ENCODE measurements around the gene SCO2. TPM values are rescaled to one million over a fixed set of nuclear protein-coding genes. Genes with fewer than 3 reads are reported as not detected.

The SCO2 gene
- total RNA-seq, 1 experiment from 2014 or later = 2.4 TPM

DNA sequence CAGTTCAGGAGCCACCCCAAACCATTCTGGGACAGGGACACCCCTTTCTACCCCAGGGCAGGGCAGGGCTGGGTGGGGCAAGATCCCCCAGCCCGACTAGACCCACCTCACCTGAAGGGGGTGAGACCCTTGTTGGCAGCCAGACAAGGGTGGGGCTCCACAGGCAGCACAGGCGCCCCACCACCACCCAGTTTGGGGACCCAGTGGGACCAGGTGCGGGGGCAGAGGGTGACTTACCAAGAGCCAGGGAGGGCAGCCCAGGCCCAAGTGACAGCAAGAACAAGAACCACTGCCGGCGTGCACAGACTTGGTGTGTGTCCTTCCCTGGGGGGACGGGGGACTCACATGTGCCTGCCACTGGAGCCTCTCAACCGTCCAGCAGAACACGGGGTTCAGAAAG, 41.8 kb downstream of the SCO2 start:
- intact Hi-C loops (cut with micrococcal nuclease) = no loop called here
- ChIA-PET POLR2A (interaction anchor here (0.6 to 0.7 kb wide), 2 partner anchors 18 to 122 kb away, joined by 3 read pairs; no protein-coding TSS in a partner anchor), CTCF (interaction anchor here (0.9 to 1.3 kb wide), 3 partner anchors 12 to 239 kb away, joined by 3 to 7 read pairs (median 5); no protein-coding TSS in a partner anchor)
- no peak for DNase-seq (ENCODE audit: unreplicated experiment)
- BruUV-seq (replicated peaks) = no TSS peak
- Mint-ChIP-seq H3K9me3 (ENCODE audit: unreplicated experiment) (no peaks in the 10 kb centered on the region), H3K27ac (ENCODE audit: low read depth, unreplicated experiment) (no peak overlapping the region), H3K27me3 (ENCODE audit: insufficient read depth, unreplicated experiment) (no peaks in the 10 kb centered on the region), H3K4me1 (ENCODE audit: insufficient read depth, unreplicated experiment) (peaks cover 15% of the 10 kb centered on the region), H3K4me3 (ENCODE audit: unreplicated experiment) (no peak overlapping the region), H3K36me3 (ENCODE audit: insufficient read depth, unreplicated experiment) (no peaks in the 10 kb centered on the region)
- TF ChIP-seq CTCF (IDR thresholded peaks at IDR 0.05; ENCODE audit: unreplicated experiment) = no peak

GRCh38 chr22:50483106-50483505, 42.3 kb downstream of the SCO2 start:
- Mint-ChIP-seq H3K36me3 (ENCODE audit: insufficient read depth, unreplicated experiment) (no peaks in the 10 kb centered on the region), H3K27ac (ENCODE audit: low read depth, unreplicated experiment) (no peak overlapping the region), H3K9me3 (ENCODE audit: unreplicated experiment) (no peaks in the 10 kb centered on the region), H3K4me1 (ENCODE audit: insufficient read depth, unreplicated experiment) (peaks cover 15% of the 10 kb centered on the region), H3K27me3 (ENCODE audit: insufficient read depth, unreplicated experiment) (no peaks in the 10 kb centered on the region), H3K4me3 (ENCODE audit: unreplicated experiment) (peak overlapping the region; percentile 19)
- POLR2A ChIA-PET = interaction anchor here (0.6 kb wide), 1 partner anchor 121 kb away, joined by 3 read pairs; no protein-coding TSS in a partner anchor
- no TSS peak for BruUV-seq (replicated peaks)
- no peak for TF ChIP-seq CTCF (IDR thresholded peaks at IDR 0.05; ENCODE audit: unreplicated experiment)
- intact Hi-C loops (cut with micrococcal nuclease) = no loop called here
- no peak for DNase-seq (ENCODE audit: unreplicated experiment)
- CTCF ChIA-PET = no interaction called here

GRCh38 chr22:50482107-50483074, 43.0 kb downstream of the SCO2 start:
- Mint-ChIP-seq H3K9me3 (ENCODE audit: unreplicated experiment) (no peaks in the 10 kb centered on the region), H3K27me3 (ENCODE audit: insufficient read depth, unreplicated experiment) (no peaks in the 10 kb centered on the region), H3K4me1 (ENCODE audit: insufficient read depth, unreplicated experiment) (peaks cover 16% of the 10 kb centered on the region), H3K27ac (ENCODE audit: low read depth, unreplicated experiment) (no peak overlapping the region), H3K4me3 (ENCODE audit: unreplicated experiment) (peak overlapping the region; percentile 67), H3K36me3 (ENCODE audit: insufficient read depth, unreplicated experiment) (no peaks in the 10 kb centered on the region)
- TF ChIP-seq CTCF (IDR thresholded peaks at IDR 0.05; ENCODE audit: unreplicated experiment) = no peak
- POLR2A ChIA-PET = interaction anchor here (0.6 kb wide), 1 partner anchor 120 kb away, joined by 3 read pairs; no protein-coding TSS in a partner anchor
- no TSS peak for BruUV-seq (replicated peaks)
- DNase-seq (ENCODE audit: unreplicated experiment) = no peak
- intact Hi-C loops (cut with micrococcal nuclease) = no loop called here
- CTCF ChIA-PET = no interaction called here

- no peaks in the 10 kb centered on the region for H3K27me3 Mint-ChIP-seq (ENCODE audit: insufficient read depth, unreplicated experiment)
- DNase-seq (ENCODE audit: unreplicated experiment) = no peak
- H3K27ac Mint-ChIP-seq (ENCODE audit: low read depth, unreplicated experiment) = no peak within 1 kb of the TSS
- CTCF ChIA-PET = no interaction called here
- POLR2A ChIA-PET = no interaction called here
- peak within 1 kb of the TSS; percentile 67 for H3K4me3 Mint-ChIP-seq (ENCODE audit: unreplicated experiment)
- no peaks in the 10 kb centered on the region for H3K36me3 Mint-ChIP-seq (ENCODE audit: insufficient read depth, unreplicated experiment)
- no TSS peak for BruUV-seq (replicated peaks)
- intact Hi-C loops (cut with micrococcal nuclease) = no loop called here
- H3K9me3 Mint-ChIP-seq (ENCODE audit: unreplicated experiment) = no peaks in the 10 kb centered on the region
- peaks cover 24% of the 10 kb centered on the region for H3K4me1 Mint-ChIP-seq (ENCODE audit: insufficient read depth, unreplicated experiment)
- no peak for TF ChIP-seq CTCF (IDR thresholded peaks at IDR 0.05; ENCODE audit: unreplicated experiment)
Measured at GRCh38 chr22:50481440-50482106, 43.8 kb downstream of the SCO2 start, which contains the start of gene ADM2. TSS of gene ADM2 (plus strand) at chr22:50481543. CDS start at chr22:50481848, 305 bp downstream.

All from MCF 10A (cell line).